H9 (cell line): ENCODE measurements around the gene EN1. TPM values are rescaled to one million over a fixed set of nuclear protein-coding genes. Genes with fewer than 3 reads are reported as not detected.

Source experiments
- DNase-seq: peaks from one replicate; pipeline ENCODE4 v3.0.0-alpha.2; 2017
- H2AFZ ChIP-seq: one replicate; pipeline ENCODE4 v1.6.1; 2013; ENCODE audit warnings: mild to moderate bottlenecking, low read length, control low read depth, moderate library complexity
- H2AK5ac ChIP-seq: 2 replicates; pipeline ENCODE4 v1.6.1; 2013; ENCODE audit warnings: low read length, control low read depth, mixed read lengths; ENCODE audit not compliant: insufficient read length
- H2BK120ac ChIP-seq: one replicate; pipeline ENCODE4 v1.6.1; 2013; ENCODE audit warnings: low read depth, mild to moderate bottlenecking, low read length, control low read depth, inconsistent platforms; ENCODE audit not compliant: poor library complexity, severe bottlenecking
- H2BK12ac ChIP-seq: 2 replicates; pipeline ENCODE4 v1.6.1; 2013; ENCODE audit warnings: low read length, control low read depth, mixed read lengths, low read depth; ENCODE audit not compliant: insufficient read length
- H2BK15ac ChIP-seq: 2 replicates; pipeline ENCODE4 v1.6.1; 2013; ENCODE audit warnings: low read depth, low read length, control low read depth
- H2BK20ac ChIP-seq: one replicate; pipeline ENCODE4 v1.6.1; 2013; ENCODE audit warnings: low read depth, mild to moderate bottlenecking, low read length, control low read depth, inconsistent platforms; ENCODE audit not compliant: poor library complexity, severe bottlenecking
- H2BK5ac ChIP-seq: 2 replicates; pipeline ENCODE4 v1.6.1; 2013; ENCODE audit warnings: low read length, control low read depth, mixed read lengths; ENCODE audit not compliant: insufficient read length
- H3K14ac ChIP-seq: 2 replicates; pipeline ENCODE4 v1.6.1; 2013; ENCODE audit warnings: low read length, control low read depth; ENCODE audit not compliant: insufficient read depth
- H3K18ac ChIP-seq: 2 replicates; pipeline ENCODE4 v1.6.1; 2013; ENCODE audit warnings: low read depth, mild to moderate bottlenecking, mixed read lengths, low read length, control low read depth; ENCODE audit not compliant: insufficient read length
- H3K23ac ChIP-seq: 2 replicates; pipeline ENCODE4 v1.6.1; 2013; ENCODE audit warnings: low read length, control low read depth, mixed read lengths, low read depth; ENCODE audit not compliant: insufficient read length
- H3K23me2 ChIP-seq: 2 replicates; pipeline ENCODE4 v1.6.1; 2013; ENCODE audit warnings: low read depth, mild to moderate bottlenecking, mixed read lengths, low read length, control low read depth; ENCODE audit not compliant: insufficient read length, poor library complexity, severe bottlenecking
- H3K27ac ChIP-seq: 2 replicates; pipeline ENCODE4 v1.5.1; 2013; ENCODE audit warnings: low read length, control low read depth, mixed read lengths, low read depth; ENCODE audit not compliant: insufficient read length
- H3K27me3 ChIP-seq: 2 replicates; pipeline ENCODE4 v1.6.1; 2013; ENCODE audit warnings: low read length, control low read depth, inconsistent platforms; ENCODE audit not compliant: insufficient read depth
- H3K4ac ChIP-seq: 2 replicates; pipeline ENCODE4 v1.6.1; 2013; ENCODE audit warnings: low read depth, mild to moderate bottlenecking, control low read depth, inconsistent platforms, low read length, moderate library complexity
- H3K4me1 ChIP-seq: 2 replicates; pipeline ENCODE4 v1.6.1; 2013; ENCODE audit warnings: low read length, control low read depth, inconsistent platforms; ENCODE audit not compliant: insufficient read depth
- H3K4me2 ChIP-seq: 2 replicates; pipeline ENCODE4 v1.6.1; 2013; ENCODE audit warnings: low read length, control low read depth, mixed read lengths; ENCODE audit not compliant: insufficient read length, insufficient read depth
- H3K56ac ChIP-seq: 2 replicates; pipeline ENCODE4 v1.6.1; 2013; ENCODE audit warnings: low read depth, mild to moderate bottlenecking, mixed read lengths, low read length, control low read depth; ENCODE audit not compliant: insufficient read length
- H3K79me1 ChIP-seq: 2 replicates; pipeline ENCODE4 v1.6.1; 2013; ENCODE audit warnings: low read depth, mild to moderate bottlenecking, moderate library complexity, low read length, control low read depth, inconsistent platforms; ENCODE audit not compliant: insufficient read depth, poor library complexity, severe bottlenecking
- H3K79me2 ChIP-seq: 2 replicates; pipeline ENCODE4 v1.6.1; 2013; ENCODE audit warnings: low read length, control low read depth, inconsistent platforms; ENCODE audit not compliant: insufficient read depth
- H3K9ac ChIP-seq: 2 replicates; pipeline ENCODE4 v1.6.1; 2013; ENCODE audit warnings: low read length, control low read depth, mixed read lengths; ENCODE audit not compliant: insufficient read length; ENCODE audit errors: extremely low read depth
- H3K9me3 ChIP-seq: one replicate; pipeline ENCODE4 v1.6.1; 2013; ENCODE audit warnings: low read depth, low read length, inconsistent platforms; ENCODE audit not compliant: control insufficient read depth
- H3T11ph ChIP-seq: one replicate; pipeline ENCODE4 v1.6.1; 2013; ENCODE audit warnings: mild to moderate bottlenecking, low read length, control low read depth, inconsistent platforms
- H4K20me1 ChIP-seq: one replicate; pipeline ENCODE4 v1.6.1; 2013; ENCODE audit not compliant: control insufficient read depth, insufficient read length, insufficient read depth
- H4K5ac ChIP-seq: 2 replicates; pipeline ENCODE4 v1.6.1; 2013; ENCODE audit warnings: low read depth, mild to moderate bottlenecking, mixed read lengths, low read length, control low read depth; ENCODE audit not compliant: insufficient read length
- H4K8ac ChIP-seq: replicated peaks from 2 replicates; pipeline ENCODE4 v1.6.1; 2013; ENCODE audit warnings: low read length, control low read depth, mixed read lengths, low read depth; ENCODE audit not compliant: insufficient read length
- H4K91ac ChIP-seq: 2 replicates; pipeline ENCODE4 v1.6.1; 2013; ENCODE audit warnings: low read depth, mild to moderate bottlenecking, moderate library complexity, mixed read lengths, low read length, control low read depth; ENCODE audit not compliant: insufficient read length
- H3K27ac Mint-ChIP-seq, 3 experiments: 2 replicates in 2 of 3; 3 replicates in 1 of 3; pipeline ENCODE4 v1.8.0; 2020 to 2021; ENCODE audit warnings: mixed read lengths in 3 of 3, mild to moderate bottlenecking in 1 of 3, moderate library complexity in 1 of 3
- H3K27me3 Mint-ChIP-seq: 2 replicates; pipeline ENCODE4 v1.8.0; 2021; ENCODE audit warnings: low read depth, mild to moderate bottlenecking, moderate library complexity, mixed read lengths
- H3K36me3 Mint-ChIP-seq, 3 experiments: 2 replicates in 2 of 3; 3 replicates in 1 of 3; pipeline ENCODE4 v1.8.0; 2020 to 2021; ENCODE audit warnings: low read depth in 3 of 3, mixed read lengths in 3 of 3; ENCODE audit not compliant: insufficient read depth in 1 of 3
- H3K4me1 Mint-ChIP-seq, 2 experiments: 2 replicates each; pipeline ENCODE4 v1.8.0; 2020; ENCODE audit warnings: mixed read lengths in 2 of 2
- H3K4me3 Mint-ChIP-seq, 2 experiments: 2 replicates in 1 of 2; 3 replicates in 1 of 2; pipeline ENCODE4 v1.8.0; 2020 to 2021; ENCODE audit warnings: mild to moderate bottlenecking in 2 of 2, mixed read lengths in 2 of 2, moderate library complexity in 1 of 2
- H3K9me3 Mint-ChIP-seq, 2 experiments: 2 replicates in 1 of 2; 3 replicates in 1 of 2; pipeline ENCODE4 v1.8.0; 2020; ENCODE audit warnings: mild to moderate bottlenecking in 2 of 2, mixed read lengths in 2 of 2, moderate library complexity in 1 of 2
- WGBS: extraction: QIAGEN DNeasy Blood & Tissue Kit; methylation state at CpG from one replicate; pipeline ENCODE4 v1.1.7; 2013; ENCODE audit warnings: missing lambda C conversion rate, low lambda C conversion rate, mixed read lengths; ENCODE audit not compliant: insufficient read length; ENCODE audit errors: extremely low coverage; 5-methylcytosine and 5-hydroxymethylcytosine counted together
- total RNA-seq: library from RNA; stranded (reverse); gene quantifications from 2 replicates; pipeline ENCODE4 v1.2.1, GENCODE V29; 2021
- TF ChIP-seq, protein P1 (sequence below): fragments of 200-600 bp; sonication (generic); conservative IDR thresholded peaks from 3 replicates; pipeline ENCODE4 v1.8.0; 2021; ENCODE audit warnings: antibody characterized with exemption, mild to moderate bottlenecking

The EN1 gene
- total RNA-seq, 1 experiment from 2014 or later = not detected

DNA sequence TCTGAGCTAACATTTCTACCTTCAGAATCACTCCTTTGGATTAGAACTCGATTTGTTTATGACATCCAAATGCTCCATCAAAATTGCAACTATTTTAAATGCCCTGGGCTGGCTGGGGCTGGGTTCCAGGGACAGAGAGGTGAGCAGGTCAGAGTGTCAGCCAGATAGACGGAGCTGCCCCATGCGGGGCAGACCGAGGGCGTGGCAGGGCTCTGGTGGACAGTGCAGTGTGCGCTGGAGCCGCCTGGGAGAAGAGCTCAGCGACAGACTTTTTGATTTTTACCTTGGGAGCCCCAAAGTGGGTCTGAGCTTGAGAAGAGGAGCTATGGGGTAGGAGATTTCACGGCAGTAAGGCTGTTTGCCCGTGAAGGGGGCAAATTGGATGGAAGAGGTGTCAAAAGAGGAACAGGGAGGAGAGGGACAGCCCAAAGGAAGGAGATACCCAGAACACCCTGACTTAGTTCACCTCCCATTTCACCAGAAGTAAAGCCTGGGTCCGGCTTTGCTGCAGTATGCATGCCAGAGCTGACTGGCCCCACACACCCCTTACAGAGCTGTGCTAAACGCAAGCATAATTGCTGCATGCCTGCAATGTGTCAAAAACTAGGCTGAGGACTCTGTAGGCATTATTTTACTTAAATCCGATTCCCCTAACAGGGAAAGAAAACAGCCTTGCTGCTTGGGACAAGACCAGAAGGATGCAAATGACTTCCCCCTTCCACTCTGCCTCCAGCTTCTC is 33.7 kb downstream of the EN1 start:
- no peak overlapping the region for H3K14ac ChIP-seq
- no peak overlapping the region for H4K91ac ChIP-seq
- TF ChIP-seq, protein P1, sequence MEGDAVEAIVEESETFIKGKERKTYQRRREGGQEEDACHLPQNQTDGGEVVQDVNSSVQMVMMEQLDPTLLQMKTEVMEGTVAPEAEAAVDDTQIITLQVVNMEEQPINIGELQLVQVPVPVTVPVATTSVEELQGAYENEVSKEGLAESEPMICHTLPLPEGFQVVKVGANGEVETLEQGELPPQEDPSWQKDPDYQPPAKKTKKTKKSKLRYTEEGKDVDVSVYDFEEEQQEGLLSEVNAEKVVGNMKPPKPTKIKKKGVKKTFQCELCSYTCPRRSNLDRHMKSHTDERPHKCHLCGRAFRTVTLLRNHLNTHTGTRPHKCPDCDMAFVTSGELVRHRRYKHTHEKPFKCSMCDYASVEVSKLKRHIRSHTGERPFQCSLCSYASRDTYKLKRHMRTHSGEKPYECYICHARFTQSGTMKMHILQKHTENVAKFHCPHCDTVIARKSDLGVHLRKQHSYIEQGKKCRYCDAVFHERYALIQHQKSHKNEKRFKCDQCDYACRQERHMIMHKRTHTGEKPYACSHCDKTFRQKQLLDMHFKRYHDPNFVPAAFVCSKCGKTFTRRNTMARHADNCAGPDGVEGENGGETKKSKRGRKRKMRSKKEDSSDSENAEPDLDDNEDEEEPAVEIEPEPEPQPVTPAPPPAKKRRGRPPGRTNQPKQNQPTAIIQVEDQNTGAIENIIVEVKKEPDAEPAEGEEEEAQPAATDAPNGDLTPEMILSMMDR = no peak
- H2BK120ac ChIP-seq = no peak overlapping the region
- no peak overlapping the region for H3K27ac ChIP-seq
- H4K8ac ChIP-seq = no peak overlapping the region
- H2BK15ac ChIP-seq = no peak overlapping the region
- no peak overlapping the region for H3K23ac ChIP-seq
- no peaks in the 10 kb centered on the region for H3K23me2 ChIP-seq
- no peak overlapping the region for H3K56ac ChIP-seq
- H3K79me2 ChIP-seq = no peaks in the 10 kb centered on the region
- H2BK12ac ChIP-seq = no peak overlapping the region
- no peak overlapping the region for H2AFZ ChIP-seq
- no peaks in the 10 kb centered on the region for H3K36me3 Mint-ChIP-seq
- no peak for DNase-seq
- no peak overlapping the region for H3K4ac ChIP-seq
- H3K4me3 Mint-ChIP-seq = no peak overlapping the region
- peaks cover 38 to 46% of the 10 kb centered on the region in 2 experiments for H3K4me1 Mint-ChIP-seq
- H3T11ph ChIP-seq = no peak overlapping the region
- no peaks in the 10 kb centered on the region; the same call in 1 of the 2 replicates for H3K27me3 ChIP-seq
- no peak overlapping the region for H2AK5ac ChIP-seq
- H3K9ac ChIP-seq = no peak overlapping the region
- H3K79me1 ChIP-seq = no peaks in the 10 kb centered on the region
- H3K27ac Mint-ChIP-seq = no peak overlapping the region
- no peaks in the 10 kb centered on the region for H3K9me3 ChIP-seq
- no peaks in the 10 kb centered on the region; a peak in 1 of 5 replicates for H3K9me3 Mint-ChIP-seq
- H4K20me1 ChIP-seq = no peaks in the 10 kb centered on the region
- H3K18ac ChIP-seq = no peak overlapping the region
- H3K4me1 ChIP-seq = peaks cover 4% of the 10 kb centered on the region; the same call in 1 of the 2 replicates
- H2BK5ac ChIP-seq = no peak overlapping the region
- H4K5ac ChIP-seq = no peak overlapping the region
- WGBS = no CpG with 5 or more reads among the region's 13 CpGs
- no peak overlapping the region for H3K4me2 ChIP-seq
- peaks cover 51% of the 10 kb centered on the region for H3K27me3 Mint-ChIP-seq
- H2BK20ac ChIP-seq = no peak overlapping the region
